Erythroblast (primary cell): ENCODE data around the gene FAM227B.

ENCODE experiments used
- GATA1 ChIP-seq: IDR thresholded peaks from 2 replicates; pipeline ENCODE4 v1.6.1; 2011; ENCODE audit warnings: low read depth, mild to moderate bottlenecking, control low read depth, low read length, moderate library complexity
- POLR2A ChIP-seq: IDR thresholded peaks from 2 replicates; pipeline ENCODE4 v1.6.1; 2011; ENCODE audit warnings: mild to moderate bottlenecking, low read length

GRCh38 chr15:49424954-49425353, 195.7 kb downstream of the FAM227B start:
- TF ChIP-seq POLR2A = no peak
- TF ChIP-seq GATA1 = no peak
